WTC11 (cell line): ENCODE results near the gene GPC6. TPM values are rescaled to one million over a fixed set of nuclear protein-coding genes. Genes with fewer than 3 reads are reported as not detected.

Source experiments
- ATAC-seq: fragments of 200-7000 bp; cut with Tn5 transposase; 2 replicates; pipeline ENCODE4 v1.10.0; 2021; ENCODE audit warnings: mild to moderate bottlenecking, moderate library complexity
- CTCF ChIA-PET: fragments of 300-600 bp; sonication (Branson Sonifier 250); formaldehyde crosslinking; loops from one replicate; lab custom pipeline; 2021; ENCODE audit warnings: antibody characterized with exemption; lab: Charles Lee
- POLR2A ChIA-PET: fragments of 350-600 bp; sonication (Branson Sonifier 250); formaldehyde crosslinking; loops from one replicate; lab custom pipeline; 2021; ENCODE audit warnings: antibody characterized with exemption; lab: Charles Lee
- DNase-seq: peaks from one replicate; pipeline ENCODE4 v3.0.0; 2021; ENCODE audit warnings: low spot score
- H3K27ac Mint-ChIP-seq: 2 replicates; pipeline ENCODE4 v1.8.0; 2021; ENCODE audit warnings: mixed read lengths
- H3K27me3 Mint-ChIP-seq: 2 replicates; pipeline ENCODE4 v1.8.0; 2021; ENCODE audit warnings: low read depth, mild to moderate bottlenecking, moderate library complexity, mixed read lengths
- H3K36me3 Mint-ChIP-seq: 2 replicates; pipeline ENCODE4 v1.8.0; 2021; ENCODE audit warnings: mixed read lengths
- H3K4me1 Mint-ChIP-seq: 2 replicates; pipeline ENCODE4 v1.8.0; 2022; ENCODE audit warnings: mixed read lengths
- H3K4me3 Mint-ChIP-seq: 2 replicates; pipeline ENCODE4 v1.8.0; 2021; ENCODE audit warnings: mild to moderate bottlenecking, moderate library complexity, mixed read lengths
- H3K9me3 Mint-ChIP-seq: 2 replicates; pipeline ENCODE4 v1.8.0; 2021; ENCODE audit warnings: mixed read lengths
- FOXK1 ChIP-seq: sonication (generic); formaldehyde crosslinking; IDR thresholded peaks from 2 replicates; pipeline ENCODE4 v1.8.0; 2022; ENCODE audit warnings: mild to moderate bottlenecking, moderate library complexity, missing genetic modification reagents
- GABPB1 ChIP-seq: sonication (generic); formaldehyde crosslinking; IDR thresholded peaks from 2 replicates; pipeline ENCODE4 v1.8.1; 2023; ENCODE audit warnings: mild to moderate bottlenecking, missing genetic modification reagents
- IRF2 ChIP-seq: sonication (generic); formaldehyde crosslinking; IDR thresholded peaks from 2 replicates; pipeline ENCODE4 v1.8.0; 2022; ENCODE audit warnings: low read depth, missing genetic modification reagents, borderline replicate concordance
- MXD4 ChIP-seq: fragments of 250-450 bp; sonication (Bioruptor Pico); IDR thresholded peaks from 2 replicates; pipeline ENCODE4 v1.8.0; 2021; ENCODE audit warnings: mild to moderate bottlenecking, moderate library complexity, borderline replicate concordance
- NFE2L1 ChIP-seq: sonication (generic); formaldehyde crosslinking; IDR thresholded peaks from 2 replicates; pipeline ENCODE4 v1.8.1; 2023; ENCODE audit warnings: missing genetic modification reagents
- NR2C2 ChIP-seq: sonication (generic); formaldehyde crosslinking; IDR thresholded peaks from 2 replicates; pipeline ENCODE4 v1.8.0; 2022; ENCODE audit warnings: mild to moderate bottlenecking, missing genetic modification reagents
- RELA ChIP-seq: sonication (generic); formaldehyde crosslinking; IDR thresholded peaks from 2 replicates; pipeline ENCODE4 v1.8.1; 2022; ENCODE audit warnings: missing genetic modification reagents, mild to moderate bottlenecking, borderline replicate concordance
- TEAD1 ChIP-seq: sonication (generic); formaldehyde crosslinking; IDR thresholded peaks from 2 replicates; pipeline ENCODE4 v1.8.0; 2022; ENCODE audit warnings: mild to moderate bottlenecking, missing genetic modification reagents
- TEAD4 ChIP-seq: sonication (generic); formaldehyde crosslinking; IDR thresholded peaks from 2 replicates; pipeline ENCODE4 v1.8.0; 2022; ENCODE audit warnings: mild to moderate bottlenecking, missing genetic modification reagents
- ZNF232 ChIP-seq: sonication (generic); formaldehyde crosslinking; IDR thresholded peaks from 2 replicates; pipeline ENCODE4 v1.8.0; 2022; ENCODE audit warnings: mild to moderate bottlenecking, missing genetic modification reagents
- ZNF416 ChIP-seq: fragments of 250-450 bp; sonication (Bioruptor Pico); IDR thresholded peaks from 2 replicates; pipeline ENCODE4 v1.9.0; 2021; ENCODE audit warnings: mild to moderate bottlenecking, inconsistent platforms
- total RNA-seq: library from RNA; stranded (reverse); gene quantifications from 3 replicates; pipeline ENCODE4 v1.2.3, GENCODE V29; 2021
- TF ChIP-seq, protein P1 (sequence below): sonication (generic); formaldehyde crosslinking; IDR thresholded peaks from 2 replicates; pipeline ENCODE4 v1.8.0; 2022; ENCODE audit warnings: missing genetic modification reagents
- TF ChIP-seq, protein P2 (sequence below): fragments of 250-450 bp; sonication (Bioruptor Pico); IDR thresholded peaks from 2 replicates; pipeline ENCODE4 v1.9.0; 2021; ENCODE audit warnings: mild to moderate bottlenecking
- TF ChIP-seq, protein P3 (sequence below): sonication (generic); formaldehyde crosslinking; IDR thresholded peaks from 2 replicates; pipeline ENCODE4 v1.8.1; 2022; ENCODE audit warnings: mild to moderate bottlenecking, missing genetic modification reagents, moderate library complexity, borderline replicate concordance
- TF ChIP-seq, protein P4 (sequence below): fragments of 250-450 bp; sonication (Bioruptor Pico); IDR thresholded peaks from 2 replicates; pipeline ENCODE4 v1.9.0; 2021; ENCODE audit warnings: mild to moderate bottlenecking
- TF ChIP-seq, protein P5 (sequence below): sonication (generic); formaldehyde crosslinking; IDR thresholded peaks from 2 replicates; pipeline ENCODE4 v1.8.1; 2022; ENCODE audit warnings: low read depth, missing genetic modification reagents, borderline replicate concordance

GPC6 gene
- total RNA-seq, 1 experiment from 2014 or later, result 19.5 TPM

DNA sequence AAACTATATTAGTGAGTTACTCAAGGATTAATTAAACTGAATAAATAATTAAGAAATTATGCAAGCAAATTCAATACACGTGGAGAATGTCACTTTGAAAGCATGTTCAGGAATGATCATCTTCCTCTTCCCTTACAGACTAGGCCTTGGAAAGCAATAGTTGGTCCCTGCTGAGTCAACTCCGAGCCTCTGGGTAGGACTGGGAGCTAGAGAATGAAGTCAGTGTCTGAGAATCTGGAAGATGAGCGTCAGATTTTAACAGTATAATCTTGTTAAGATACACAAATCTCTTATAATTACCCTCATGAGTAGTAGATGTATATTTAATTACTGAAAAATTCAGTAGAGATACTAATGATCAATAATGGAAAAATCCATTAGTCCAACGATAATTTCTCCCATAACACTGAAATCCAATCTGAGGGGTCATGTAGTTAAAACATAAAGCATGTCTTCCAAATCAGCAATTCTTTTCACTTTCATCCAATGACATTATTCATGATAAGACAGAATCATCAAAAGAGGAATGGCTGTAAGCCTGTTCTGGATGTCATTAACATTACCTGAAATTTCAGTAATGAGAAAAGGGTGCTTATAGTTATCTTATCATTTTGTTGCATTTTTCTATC lies 829.9 kb downstream of the GPC6 start:
- no peaks in the 10 kb centered on the region for H3K36me3 Mint-ChIP-seq

DNA sequence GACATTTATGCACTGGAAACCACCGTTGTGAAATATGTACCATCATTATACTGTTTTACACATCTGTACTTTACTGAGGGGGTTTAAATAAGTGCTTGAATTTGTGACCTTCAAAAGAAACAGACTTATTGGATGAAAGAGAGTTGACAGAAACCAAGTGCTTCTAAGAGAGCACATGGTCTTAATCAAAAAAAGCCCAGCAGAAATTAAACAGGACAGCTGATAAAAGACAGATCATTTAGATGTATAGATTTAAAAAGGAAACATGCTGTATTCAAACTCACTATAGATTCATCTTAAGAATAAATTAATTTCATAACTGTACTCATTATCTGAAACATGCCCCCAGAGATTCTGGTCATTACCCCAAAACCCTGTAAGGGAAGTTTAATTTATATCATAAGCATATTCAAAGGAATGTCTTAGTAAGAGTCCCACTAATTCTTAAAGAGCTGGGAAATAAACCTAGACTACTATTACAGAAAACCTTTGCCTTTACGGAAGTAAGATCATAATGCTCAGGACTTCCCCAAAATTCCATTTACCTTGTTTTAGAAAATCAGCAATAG lies 831.1 kb downstream of the GPC6 start:
- CTCF ChIA-PET, result no interaction called here

More for the DNA sequence above, 829.9 kb downstream of the GPC6 start:
- ChIA-PET POLR2A (no interaction called here), CTCF (no interaction called here)
- no peak overlapping the region for H3K4me3 Mint-ChIP-seq
- H3K27me3 Mint-ChIP-seq, result no peaks in the 10 kb centered on the region; the same call in 1 of the 2 replicates
- H3K27ac Mint-ChIP-seq, result no peak overlapping the region
- ATAC-seq (no peak), DNase-seq (no peak)
- peaks cover 4% of the 10 kb centered on the region; the same call in 1 of the 2 replicates for H3K4me1 Mint-ChIP-seq
- TF ChIP-seq, protein P1, sequence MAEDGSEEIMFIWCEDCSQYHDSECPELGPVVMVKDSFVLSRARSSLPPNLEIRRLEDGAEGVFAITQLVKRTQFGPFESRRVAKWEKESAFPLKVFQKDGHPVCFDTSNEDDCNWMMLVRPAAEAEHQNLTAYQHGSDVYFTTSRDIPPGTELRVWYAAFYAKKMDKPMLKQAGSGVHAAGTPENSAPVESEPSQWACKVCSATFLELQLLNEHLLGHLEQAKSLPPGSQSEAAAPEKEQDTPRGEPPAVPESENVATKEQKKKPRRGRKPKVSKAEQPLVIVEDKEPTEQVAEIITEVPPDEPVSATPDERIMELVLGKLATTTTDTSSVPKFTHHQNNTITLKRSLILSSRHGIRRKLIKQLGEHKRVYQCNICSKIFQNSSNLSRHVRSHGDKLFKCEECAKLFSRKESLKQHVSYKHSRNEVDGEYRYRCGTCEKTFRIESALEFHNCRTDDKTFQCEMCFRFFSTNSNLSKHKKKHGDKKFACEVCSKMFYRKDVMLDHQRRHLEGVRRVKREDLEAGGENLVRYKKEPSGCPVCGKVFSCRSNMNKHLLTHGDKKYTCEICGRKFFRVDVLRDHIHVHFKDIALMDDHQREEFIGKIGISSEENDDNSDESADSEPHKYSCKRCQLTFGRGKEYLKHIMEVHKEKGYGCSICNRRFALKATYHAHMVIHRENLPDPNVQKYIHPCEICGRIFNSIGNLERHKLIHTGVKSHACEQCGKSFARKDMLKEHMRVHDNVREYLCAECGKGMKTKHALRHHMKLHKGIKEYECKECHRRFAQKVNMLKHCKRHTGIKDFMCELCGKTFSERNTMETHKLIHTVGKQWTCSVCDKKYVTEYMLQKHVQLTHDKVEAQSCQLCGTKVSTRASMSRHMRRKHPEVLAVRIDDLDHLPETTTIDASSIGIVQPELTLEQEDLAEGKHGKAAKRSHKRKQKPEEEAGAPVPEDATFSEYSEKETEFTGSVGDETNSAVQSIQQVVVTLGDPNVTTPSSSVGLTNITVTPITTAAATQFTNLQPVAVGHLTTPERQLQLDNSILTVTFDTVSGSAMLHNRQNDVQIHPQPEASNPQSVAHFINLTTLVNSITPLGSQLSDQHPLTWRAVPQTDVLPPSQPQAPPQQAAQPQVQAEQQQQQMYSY (CRISPR knock-in tag), result no peak
- TF ChIP-seq, protein P2, sequence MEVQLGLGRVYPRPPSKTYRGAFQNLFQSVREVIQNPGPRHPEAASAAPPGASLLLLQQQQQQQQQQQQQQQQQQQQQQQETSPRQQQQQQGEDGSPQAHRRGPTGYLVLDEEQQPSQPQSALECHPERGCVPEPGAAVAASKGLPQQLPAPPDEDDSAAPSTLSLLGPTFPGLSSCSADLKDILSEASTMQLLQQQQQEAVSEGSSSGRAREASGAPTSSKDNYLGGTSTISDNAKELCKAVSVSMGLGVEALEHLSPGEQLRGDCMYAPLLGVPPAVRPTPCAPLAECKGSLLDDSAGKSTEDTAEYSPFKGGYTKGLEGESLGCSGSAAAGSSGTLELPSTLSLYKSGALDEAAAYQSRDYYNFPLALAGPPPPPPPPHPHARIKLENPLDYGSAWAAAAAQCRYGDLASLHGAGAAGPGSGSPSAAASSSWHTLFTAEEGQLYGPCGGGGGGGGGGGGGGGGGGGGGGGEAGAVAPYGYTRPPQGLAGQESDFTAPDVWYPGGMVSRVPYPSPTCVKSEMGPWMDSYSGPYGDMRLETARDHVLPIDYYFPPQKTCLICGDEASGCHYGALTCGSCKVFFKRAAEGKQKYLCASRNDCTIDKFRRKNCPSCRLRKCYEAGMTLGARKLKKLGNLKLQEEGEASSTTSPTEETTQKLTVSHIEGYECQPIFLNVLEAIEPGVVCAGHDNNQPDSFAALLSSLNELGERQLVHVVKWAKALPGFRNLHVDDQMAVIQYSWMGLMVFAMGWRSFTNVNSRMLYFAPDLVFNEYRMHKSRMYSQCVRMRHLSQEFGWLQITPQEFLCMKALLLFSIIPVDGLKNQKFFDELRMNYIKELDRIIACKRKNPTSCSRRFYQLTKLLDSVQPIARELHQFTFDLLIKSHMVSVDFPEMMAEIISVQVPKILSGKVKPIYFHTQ (CRISPR knock-in tag), result no peak
- TF ChIP-seq ZNF416 (CRISPR knock-in tag) (no peak), MXD4 (CRISPR knock-in tag) (no peak), ZNF232 (no peak)
- TF ChIP-seq, protein P3, sequence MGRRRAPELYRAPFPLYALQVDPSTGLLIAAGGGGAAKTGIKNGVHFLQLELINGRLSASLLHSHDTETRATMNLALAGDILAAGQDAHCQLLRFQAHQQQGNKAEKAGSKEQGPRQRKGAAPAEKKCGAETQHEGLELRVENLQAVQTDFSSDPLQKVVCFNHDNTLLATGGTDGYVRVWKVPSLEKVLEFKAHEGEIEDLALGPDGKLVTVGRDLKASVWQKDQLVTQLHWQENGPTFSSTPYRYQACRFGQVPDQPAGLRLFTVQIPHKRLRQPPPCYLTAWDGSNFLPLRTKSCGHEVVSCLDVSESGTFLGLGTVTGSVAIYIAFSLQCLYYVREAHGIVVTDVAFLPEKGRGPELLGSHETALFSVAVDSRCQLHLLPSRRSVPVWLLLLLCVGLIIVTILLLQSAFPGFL (CRISPR knock-in tag), result no peak
- TF ChIP-seq, protein P4, sequence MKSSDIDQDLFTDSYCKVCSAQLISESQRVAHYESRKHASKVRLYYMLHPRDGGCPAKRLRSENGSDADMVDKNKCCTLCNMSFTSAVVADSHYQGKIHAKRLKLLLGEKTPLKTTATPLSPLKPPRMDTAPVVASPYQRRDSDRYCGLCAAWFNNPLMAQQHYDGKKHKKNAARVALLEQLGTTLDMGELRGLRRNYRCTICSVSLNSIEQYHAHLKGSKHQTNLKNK (CRISPR knock-in tag), result no peak
- TF ChIP-seq, all 79 proteins: peak for 0
- H3K9me3 Mint-ChIP-seq, result no peaks in the 10 kb centered on the region

More for the DNA sequence above, 831.1 kb downstream of the GPC6 start:
- no peak overlapping the region for H3K27ac Mint-ChIP-seq
- no peak overlapping the region for H3K4me3 Mint-ChIP-seq
- TF ChIP-seq TEAD1 (CRISPR knock-in tag), result no peak
- TF ChIP-seq TEAD4 (CRISPR knock-in tag), result no peak
- TF ChIP-seq, protein P5, sequence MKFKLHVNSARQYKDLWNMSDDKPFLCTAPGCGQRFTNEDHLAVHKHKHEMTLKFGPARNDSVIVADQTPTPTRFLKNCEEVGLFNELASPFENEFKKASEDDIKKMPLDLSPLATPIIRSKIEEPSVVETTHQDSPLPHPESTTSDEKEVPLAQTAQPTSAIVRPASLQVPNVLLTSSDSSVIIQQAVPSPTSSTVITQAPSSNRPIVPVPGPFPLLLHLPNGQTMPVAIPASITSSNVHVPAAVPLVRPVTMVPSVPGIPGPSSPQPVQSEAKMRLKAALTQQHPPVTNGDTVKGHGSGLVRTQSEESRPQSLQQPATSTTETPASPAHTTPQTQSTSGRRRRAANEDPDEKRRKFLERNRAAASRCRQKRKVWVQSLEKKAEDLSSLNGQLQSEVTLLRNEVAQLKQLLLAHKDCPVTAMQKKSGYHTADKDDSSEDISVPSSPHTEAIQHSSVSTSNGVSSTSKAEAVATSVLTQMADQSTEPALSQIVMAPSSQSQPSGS (CRISPR knock-in tag), result no peak
- TF ChIP-seq, protein P4 (CRISPR knock-in tag), result no peak
- no peak for TF ChIP-seq ZNF416 (CRISPR knock-in tag)
- no peak for TF ChIP-seq GABPB1
- TF ChIP-seq IRF2 (CRISPR knock-in tag), result no peak
- no peak for TF ChIP-seq NFE2L1 (CRISPR knock-in tag)
- TF ChIP-seq RELA (CRISPR knock-in tag), result no peak
- no peak for TF ChIP-seq NR2C2 (CRISPR knock-in tag)
- no peak for TF ChIP-seq FOXK1
- no peaks in the 10 kb centered on the region; the same call in 1 of the 2 replicates for H3K27me3 Mint-ChIP-seq
- no peaks in the 10 kb centered on the region for H3K36me3 Mint-ChIP-seq
- no peak for DNase-seq
- H3K9me3 Mint-ChIP-seq, result no peaks in the 10 kb centered on the region
- peaks cover 4% of the 10 kb centered on the region; the same call in 1 of the 2 replicates for H3K4me1 Mint-ChIP-seq
- ATAC-seq, result no peak
- POLR2A ChIA-PET, result no interaction called here
